ENCODE data around the gene BCAR3. TPM values are rescaled to one million over a fixed set of nuclear protein-coding genes. Genes with fewer than 3 reads are reported as not detected.
"Not testable (repeated sequence)": the region's sequence is repeated elsewhere in the genome, so short reads cannot be mapped to it uniquely, and the experiment has no call there.

Gene BCAR3
- total RNA-seq, 1 donor from 2014 or later: 14.6 TPM

DNA sequence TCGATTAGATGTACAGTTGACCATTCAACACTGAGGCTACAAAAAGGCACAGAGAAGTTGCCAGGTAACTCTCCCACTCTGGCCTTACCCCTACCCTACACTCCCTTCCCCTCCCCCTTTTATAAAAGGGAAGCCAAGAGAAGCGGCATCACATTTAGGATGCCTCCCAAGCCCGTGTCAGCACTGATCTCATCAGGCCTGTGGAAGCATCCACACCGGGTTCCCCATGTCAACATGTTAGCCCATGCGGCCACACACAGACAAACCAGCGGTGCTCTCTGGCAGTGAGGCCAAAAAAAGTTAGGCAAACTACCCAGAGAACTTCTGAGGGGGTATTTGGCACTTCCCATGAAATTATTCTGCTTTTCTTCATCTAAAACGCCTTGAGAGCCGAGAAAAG is 29.9 kb downstream of the BCAR3 start:
- Histone ChIP-seq H3K27ac (ENCODE audit: low read depth, low read length) (no peak overlapping the region), H3K9ac (ENCODE audit: low read depth in 1 of 3, low read length in 3 of 3) (no peak overlapping the region), H3K4me3 (ENCODE audit: low read length in 3 of 3) (no peak overlapping the region), H3K27me3 (ENCODE audit: control insufficient read depth in 3 of 3, insufficient read depth in 3 of 3, low read length in 3 of 3) (no peaks in the 10 kb centered on the region), H3K4me1 (ENCODE audit: control insufficient read depth in 3 of 3, insufficient read depth in 3 of 3, low read length in 3 of 3) (no peaks in the 10 kb centered on the region), H3K36me3 (ENCODE audit: control insufficient read depth in 3 of 3, insufficient read depth in 3 of 3, low read length in 3 of 3) (peaks cover 0 to 2% (median 0%) of the 10 kb centered on the region in 3 donors), H3K9me3 (ENCODE audit: control insufficient read depth in 3 of 3, low read length in 3 of 3) (peaks cover 0 to 5% (median 0%) of the 10 kb centered on the region in 3 donors)

- H3K9me3 ChIP-seq (ENCODE audit: control insufficient read depth in 3 of 3, low read length in 3 of 3); H3K27me3 ChIP-seq (ENCODE audit: control insufficient read depth in 3 of 3, insufficient read depth in 3 of 3, low read length in 3 of 3); H3K4me1 ChIP-seq (ENCODE audit: control insufficient read depth in 3 of 3, insufficient read depth in 3 of 3, low read length in 3 of 3): not testable (repeated sequence)
These were observed 31.5 kb downstream of the BCAR3 start for GRCh38 chr1:93650159-93650558.

GRCh38 chr1:93649231-93649630 is 32.4 kb downstream of the BCAR3 start:
- Histone ChIP-seq H3K9me3 (ENCODE audit: control insufficient read depth in 3 of 3, low read length in 3 of 3) (peaks cover 0 to 1% (median 0%) of the 10 kb centered on the region in 3 donors), H3K27me3 (ENCODE audit: control insufficient read depth in 3 of 3, insufficient read depth in 3 of 3, low read length in 3 of 3) (no peaks in the 10 kb centered on the region), H3K27ac (ENCODE audit: low read depth, low read length) (no peak overlapping the region), H3K36me3 (ENCODE audit: control insufficient read depth in 3 of 3, insufficient read depth in 3 of 3, low read length in 3 of 3) (peaks cover 0 to 2% (median 0%) of the 10 kb centered on the region in 3 donors), H3K4me3 (ENCODE audit: low read length in 3 of 3) (no peak overlapping the region), H3K4me1 (ENCODE audit: control insufficient read depth in 3 of 3, insufficient read depth in 3 of 3, low read length in 3 of 3) (no peaks in the 10 kb centered on the region), H3K9ac (ENCODE audit: low read depth in 1 of 3, low read length in 3 of 3) (no peak overlapping the region)

More at GRCh38 chr1:93650159-93650558, 31.5 kb downstream of the BCAR3 start:
- H3K36me3 ChIP-seq (ENCODE audit: control insufficient read depth in 3 of 3, insufficient read depth in 3 of 3, low read length in 3 of 3); H3K9ac ChIP-seq (ENCODE audit: low read depth in 1 of 3, low read length in 3 of 3); H3K4me3 ChIP-seq (ENCODE audit: low read length in 3 of 3); H3K27ac ChIP-seq (ENCODE audit: low read depth, low read length): not testable (repeated sequence)

- Histone ChIP-seq H3K4me1 (ENCODE audit: control insufficient read depth in 3 of 3, insufficient read depth in 3 of 3, low read length in 3 of 3) (no peaks in the 10 kb centered on the region), H3K36me3 (ENCODE audit: control insufficient read depth in 3 of 3, insufficient read depth in 3 of 3, low read length in 3 of 3) (peaks cover 0 to 2% (median 0%) of the 10 kb centered on the region in 3 donors), H3K4me3 (ENCODE audit: low read length in 3 of 3) (no peak overlapping the region), H3K9me3 (ENCODE audit: control insufficient read depth in 3 of 3, low read length in 3 of 3) (no peaks in the 10 kb centered on the region), H3K27me3 (ENCODE audit: control insufficient read depth in 3 of 3, insufficient read depth in 3 of 3, low read length in 3 of 3) (no peaks in the 10 kb centered on the region), H3K9ac (ENCODE audit: low read depth in 1 of 3, low read length in 3 of 3) (no peak overlapping the region), H3K27ac (ENCODE audit: low read depth, low read length) (no peak overlapping the region)
These were observed 33.0 kb downstream of the BCAR3 start for GRCh38 chr1:93648656-93649055.

DNA sequence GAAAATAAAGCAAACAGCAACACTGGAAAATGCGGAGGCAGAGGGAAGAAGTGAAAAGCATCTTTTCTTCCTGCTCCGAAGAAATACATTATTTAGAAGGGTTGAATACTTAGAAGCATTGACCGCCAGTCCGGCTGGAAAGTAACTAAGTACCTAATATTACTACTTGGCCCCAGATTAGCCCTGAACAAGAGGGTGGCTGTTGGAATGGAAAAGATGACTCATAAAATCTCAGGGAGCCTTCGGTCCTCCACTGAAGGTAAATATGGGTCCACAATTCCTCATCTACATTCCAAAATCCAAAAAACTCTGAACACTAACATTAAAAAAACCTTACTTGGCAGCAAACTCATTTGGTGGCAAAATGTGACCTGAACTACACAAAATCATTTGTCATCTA is 40.1 kb downstream of the BCAR3 start:
- Histone ChIP-seq H3K27ac (ENCODE audit: low read depth, low read length) (no peak overlapping the region), H3K4me3 (ENCODE audit: low read length in 3 of 3) (no peak overlapping the region), H3K9ac (ENCODE audit: low read depth in 1 of 3, low read length in 3 of 3) (no peak overlapping the region), H3K27me3 (ENCODE audit: control insufficient read depth in 3 of 3, insufficient read depth in 3 of 3, low read length in 3 of 3) (no peaks in the 10 kb centered on the region), H3K9me3 (ENCODE audit: control insufficient read depth in 3 of 3, low read length in 3 of 3) (no peaks in the 10 kb centered on the region), H3K4me1 (ENCODE audit: control insufficient read depth in 3 of 3, insufficient read depth in 3 of 3, low read length in 3 of 3) (no peaks in the 10 kb centered on the region), H3K36me3 (ENCODE audit: control insufficient read depth in 3 of 3, insufficient read depth in 3 of 3, low read length in 3 of 3) (no peaks in the 10 kb centered on the region)

DNA sequence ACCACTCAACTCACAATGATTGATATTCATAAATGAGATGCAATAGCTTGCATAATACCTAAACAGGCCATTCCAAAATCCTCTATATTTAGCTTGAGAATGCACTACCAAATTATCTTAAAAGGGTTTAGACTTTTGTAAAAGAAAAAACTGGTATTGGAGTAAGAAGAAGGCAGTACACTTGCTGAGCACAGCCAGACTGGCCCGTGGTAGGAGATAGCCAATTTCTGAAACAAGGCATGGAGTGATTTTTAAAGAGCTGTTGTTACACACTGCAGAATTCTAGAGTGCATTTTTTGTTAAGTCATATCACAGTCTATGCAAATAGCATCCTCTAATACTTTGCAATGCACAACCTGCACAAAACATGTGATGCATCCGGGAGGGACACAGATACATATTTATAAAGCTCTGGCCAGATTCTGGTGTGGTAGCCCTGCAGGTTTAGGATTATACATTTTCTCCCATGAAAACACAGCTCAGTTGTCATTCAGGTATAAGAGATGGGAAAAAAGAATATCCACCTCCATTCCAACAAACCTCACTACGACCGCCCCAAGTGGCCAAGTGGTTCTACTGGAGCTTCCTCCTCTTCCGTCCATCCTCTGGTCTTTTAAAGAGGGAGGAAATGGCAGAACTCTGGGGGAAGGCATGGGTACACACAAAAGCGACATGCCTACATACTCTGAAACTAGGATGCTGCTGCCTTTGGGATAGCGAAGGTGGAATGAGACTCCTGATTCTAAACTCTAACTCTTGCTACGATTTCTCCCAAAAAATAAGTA is 40.8 kb downstream of the BCAR3 start:
- H3K27ac ChIP-seq (ENCODE audit: low read depth, low read length): no peak overlapping the region
- H3K36me3 ChIP-seq (ENCODE audit: control insufficient read depth in 3 of 3, insufficient read depth in 3 of 3, low read length in 3 of 3): no peaks in the 10 kb centered on the region
- H3K9me3 ChIP-seq (ENCODE audit: control insufficient read depth in 3 of 3, low read length in 3 of 3): no peaks in the 10 kb centered on the region
- H3K4me3 ChIP-seq (ENCODE audit: low read length in 3 of 3): no peak overlapping the region
- no peaks in the 10 kb centered on the region for H3K27me3 ChIP-seq (ENCODE audit: control insufficient read depth in 3 of 3, insufficient read depth in 3 of 3, low read length in 3 of 3)
- H3K4me1 ChIP-seq (ENCODE audit: control insufficient read depth in 3 of 3, insufficient read depth in 3 of 3, low read length in 3 of 3): peaks cover 0 to 4% (median 1%) of the 10 kb centered on the region in 3 donors
- no peak overlapping the region for H3K9ac ChIP-seq (ENCODE audit: low read depth in 1 of 3, low read length in 3 of 3)

DNA sequence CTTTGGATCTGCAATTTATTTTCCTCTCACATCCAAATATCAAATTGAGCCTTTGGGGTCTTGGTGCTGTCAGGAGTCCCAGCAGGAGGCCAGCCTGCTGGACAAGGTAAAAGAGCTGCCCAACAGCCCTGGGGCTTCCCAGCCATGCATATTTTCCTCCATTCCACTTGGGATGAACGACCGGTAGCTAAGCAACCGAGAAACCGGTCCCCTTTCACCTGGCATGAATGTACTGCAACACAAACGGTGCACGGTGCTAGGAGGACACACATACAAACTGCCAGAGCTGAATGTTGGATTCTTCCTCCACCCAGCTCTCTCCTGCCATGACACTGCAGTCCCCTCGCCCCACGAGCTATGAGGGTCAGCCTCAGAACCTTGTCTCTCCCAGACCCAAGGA is 42.7 kb downstream of the BCAR3 start:
- H3K9me3 ChIP-seq (ENCODE audit: control insufficient read depth in 3 of 3, low read length in 3 of 3): no peaks in the 10 kb centered on the region
- no peak overlapping the region for H3K4me3 ChIP-seq (ENCODE audit: low read length in 3 of 3)
- H3K27me3 ChIP-seq (ENCODE audit: control insufficient read depth in 3 of 3, insufficient read depth in 3 of 3, low read length in 3 of 3): no peaks in the 10 kb centered on the region
- peaks cover 0 to 4% (median 3%) of the 10 kb centered on the region in 3 donors for H3K4me1 ChIP-seq (ENCODE audit: control insufficient read depth in 3 of 3, insufficient read depth in 3 of 3, low read length in 3 of 3)
- no peaks in the 10 kb centered on the region for H3K36me3 ChIP-seq (ENCODE audit: control insufficient read depth in 3 of 3, insufficient read depth in 3 of 3, low read length in 3 of 3)
- H3K9ac ChIP-seq (ENCODE audit: low read depth in 1 of 3, low read length in 3 of 3): no peak overlapping the region
- no peak overlapping the region for H3K27ac ChIP-seq (ENCODE audit: low read depth, low read length)

GRCh38 chr1:93638307-93638847 is 43.3 kb downstream of the BCAR3 start:
- Histone ChIP-seq H3K27me3 (ENCODE audit: control insufficient read depth in 3 of 3, insufficient read depth in 3 of 3, low read length in 3 of 3) (no peaks in the 10 kb centered on the region), H3K9me3 (ENCODE audit: control insufficient read depth in 3 of 3, low read length in 3 of 3) (no peaks in the 10 kb centered on the region), H3K4me1 (ENCODE audit: control insufficient read depth in 3 of 3, insufficient read depth in 3 of 3, low read length in 3 of 3) (peaks cover 0 to 4% (median 3%) of the 10 kb centered on the region in 3 donors), H3K4me3 (ENCODE audit: low read length in 3 of 3) (no peak overlapping the region), H3K36me3 (ENCODE audit: control insufficient read depth in 3 of 3, insufficient read depth in 3 of 3, low read length in 3 of 3) (no peaks in the 10 kb centered on the region), H3K9ac (ENCODE audit: low read depth in 1 of 3, low read length in 3 of 3) (no peak overlapping the region), H3K27ac (ENCODE audit: low read depth, low read length) (no peak overlapping the region)

DNA sequence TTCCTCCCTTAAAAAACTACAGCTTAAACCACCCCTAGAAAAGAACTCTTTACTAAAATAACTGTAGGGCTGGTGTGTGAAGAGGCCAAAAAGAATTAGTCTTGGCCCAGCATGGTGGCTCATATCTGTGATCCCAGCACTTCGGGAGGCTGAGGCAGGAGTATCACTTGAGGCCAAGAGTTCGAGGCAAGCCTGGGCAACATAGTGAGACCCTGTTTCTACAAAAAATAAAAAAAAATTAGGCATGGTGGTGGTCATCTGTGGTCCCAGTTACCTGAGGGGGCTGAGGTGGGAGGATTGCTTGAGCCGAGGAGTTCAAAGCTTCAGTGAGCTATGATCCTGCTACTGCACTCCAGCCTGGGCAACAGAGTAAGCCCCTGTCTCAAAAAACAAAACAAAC is 44.9 kb downstream of the BCAR3 start:
- peaks cover 0 to 4% (median 3%) of the 10 kb centered on the region in 3 donors for H3K4me1 ChIP-seq (ENCODE audit: control insufficient read depth in 3 of 3, insufficient read depth in 3 of 3, low read length in 3 of 3)

More for the DNA sequence above, 44.9 kb downstream of the BCAR3 start:
- no peaks in the 10 kb centered on the region for H3K36me3 ChIP-seq (ENCODE audit: control insufficient read depth in 3 of 3, insufficient read depth in 3 of 3, low read length in 3 of 3)
- H3K9ac ChIP-seq (ENCODE audit: low read depth in 1 of 3, low read length in 3 of 3): no peak overlapping the region
- no peak overlapping the region for H3K4me3 ChIP-seq (ENCODE audit: low read length in 3 of 3)
- no peaks in the 10 kb centered on the region for H3K27me3 ChIP-seq (ENCODE audit: control insufficient read depth in 3 of 3, insufficient read depth in 3 of 3, low read length in 3 of 3)
- no peak overlapping the region for H3K27ac ChIP-seq (ENCODE audit: low read depth, low read length)
- no peaks in the 10 kb centered on the region for H3K9me3 ChIP-seq (ENCODE audit: control insufficient read depth in 3 of 3, low read length in 3 of 3)

Measured in skeletal muscle tissue (tissue), 4 donors.